Endothelial cell of umbilical vein (primary cell): Measurements from ENCODE around the gene XXYLT1. TPM values are rescaled to one million over a fixed set of nuclear protein-coding genes. Genes with fewer than 3 reads are reported as not detected.

Source experiments
- BruUV-seq: library from RNA; stranded (reverse); fragments of 400-500 nt; replicated peaks from 2 replicates; lab custom pipeline; 2021; lab: Mats Ljungman, UMichigan
- CTCF ChIA-PET: fragments of 300-600, 350-600 bp; sonication (Branson Sonifier 250); formaldehyde crosslinking; loops from one replicate; lab custom pipeline; 2021; ENCODE audit warnings: antibody characterized with exemption, inconsistent platforms; lab: Charles Lee
- POLR2A ChIA-PET: fragments of 300-600, 350-600 bp; sonication (Branson Sonifier 250); formaldehyde crosslinking; loops from one replicate; lab custom pipeline; 2021; ENCODE audit warnings: antibody characterized with exemption, inconsistent platforms; lab: Charles Lee
- DNase-seq: peaks from one replicate; pipeline ENCODE4 v3.0.0-alpha.2; 2011; ENCODE audit warnings: low read depth, low spot score
- FAIRE-seq: peaks from 2 replicates; lab custom pipeline; 2011; peaks lifted over from hg19 to GRCh38; lab: Jason Lieb, UNC
- H2AFZ ChIP-seq: 2 replicates; pipeline ENCODE4 v1.6.0; 2012; ENCODE audit warnings: low read depth, low read length, control low read depth, inconsistent platforms
- H3K27ac ChIP-seq: 2 replicates; pipeline ENCODE4 v1.5.1; 2011; ENCODE audit warnings: low read depth, mild to moderate bottlenecking, control low read depth, low read length, moderate library complexity; ENCODE audit not compliant: insufficient read depth
- H3K27me3 ChIP-seq, 2 experiments: 2 replicates each; pipeline versions ENCODE4 v1.6.0 to v1.6.1; 2011; ENCODE audit warnings: low read length in 2 of 2, mixed read lengths in 1 of 2; ENCODE audit not compliant: control insufficient read depth in 2 of 2, insufficient read depth in 2 of 2
- H3K36me3 ChIP-seq, 2 experiments: 2 replicates in 1 of 2; 3 replicates in 1 of 2; pipeline ENCODE4 v1.5.1; 2011; ENCODE audit warnings: low read length in 2 of 2, mild to moderate bottlenecking in 1 of 2, moderate library complexity in 1 of 2; ENCODE audit not compliant: control insufficient read depth in 2 of 2, insufficient read depth in 2 of 2; ENCODE audit errors: extremely low read depth in 1 of 2
- H3K4me1 ChIP-seq: 3 replicates; pipeline ENCODE4 v1.5.1; 2011; ENCODE audit warnings: mild to moderate bottlenecking, low read length; ENCODE audit not compliant: control insufficient read depth, insufficient read depth; ENCODE audit errors: extremely low read depth
- H3K4me2 ChIP-seq: 2 replicates; pipeline ENCODE4 v1.6.1; 2011; ENCODE audit warnings: low read length, control low read depth, mixed read lengths; ENCODE audit not compliant: insufficient read depth
- H3K4me3 ChIP-seq, 3 experiments: fragments of 200-600 bp in 1 of 3; sonication (generic), shearing (Covaris generic) in 1 of 3; replicated peaks in 1 of 3; 2 replicates each; pipeline ENCODE4 v1.5.1; 2011 to 2016; ENCODE audit warnings: control low read depth in 3 of 3, low read length in 3 of 3, mild to moderate bottlenecking in 2 of 3, inconsistent platforms in 1 of 3, low read depth in 1 of 3, moderate library complexity in 1 of 3; ENCODE audit not compliant: insufficient read depth in 1 of 3
- H3K79me2 ChIP-seq: 2 replicates; pipeline ENCODE4 v1.6.0; 2012; ENCODE audit warnings: low read length, inconsistent platforms; ENCODE audit not compliant: control insufficient read depth, insufficient read depth
- H3K9ac ChIP-seq: replicated peaks from 2 replicates; pipeline ENCODE3; 2011; ENCODE audit warnings: low read length, control low read depth; ENCODE audit not compliant: insufficient read depth; ENCODE audit errors: extremely low read depth
- H3K9me1 ChIP-seq: replicated peaks from 3 replicates; pipeline ENCODE4 v1.6.0; 2011; ENCODE audit warnings: mild to moderate bottlenecking, low read length; ENCODE audit not compliant: control insufficient read depth, insufficient read depth; ENCODE audit errors: extremely low read depth
- H3K9me3 ChIP-seq: replicated peaks from 2 replicates; pipeline ENCODE4 v1.5.1; 2012; ENCODE audit warnings: low read length, inconsistent platforms; ENCODE audit not compliant: control insufficient read depth, insufficient read depth
- H4K20me1 ChIP-seq: replicated peaks from 2 replicates; pipeline ENCODE3; 2011; ENCODE audit warnings: mild to moderate bottlenecking, low read length; ENCODE audit not compliant: control insufficient read depth, insufficient read depth; ENCODE audit errors: extremely low read depth
- EZH2 ChIP-seq: IDR thresholded peaks from 2 replicates; pipeline ENCODE4 v1.6.1; 2012; ENCODE audit warnings: borderline replicate concordance, low read depth, mild to moderate bottlenecking, moderate library complexity, low read length, inconsistent platforms; ENCODE audit not compliant: severe bottlenecking
- FOS ChIP-seq: IDR thresholded peaks from 2 replicates; pipeline ENCODE4 v1.6.1; 2011; ENCODE audit warnings: mild to moderate bottlenecking, low read length, moderate library complexity, borderline replicate concordance; ENCODE audit not compliant: insufficient read depth
- GATA2 ChIP-seq: IDR thresholded peaks from 2 replicates; pipeline ENCODE4 v1.7.0; 2011; ENCODE audit warnings: low read depth, mild to moderate bottlenecking, moderate library complexity, mixed read lengths, low read length; ENCODE audit not compliant: insufficient read length, insufficient read depth
- JUN ChIP-seq: IDR thresholded peaks from 2 replicates; pipeline ENCODE4 v1.6.1; 2011; ENCODE audit warnings: borderline replicate concordance, low read depth; ENCODE audit not compliant: insufficient read length, insufficient read depth
- MYC ChIP-seq: IDR thresholded peaks from one replicate; pipeline ENCODE4 v1.6.1; 2011; ENCODE audit warnings: mild to moderate bottlenecking, low read depth, low read length
- POLR2A ChIP-seq: IDR thresholded peaks from 2 replicates; pipeline ENCODE4 v1.6.1; 2012; ENCODE audit warnings: low read depth, mild to moderate bottlenecking, control low read depth, low read length
- POLR2AphosphoS5 ChIP-seq: IDR thresholded peaks from 2 replicates; pipeline ENCODE4 v1.6.1; 2012; ENCODE audit warnings: low read depth, mild to moderate bottlenecking, control low read depth, low read length, moderate library complexity; ENCODE audit not compliant: insufficient read depth
- dilution Hi-C: fragments of 300-500 bp; cut with MboI; formaldehyde crosslinking; loops from one replicate; pipeline ENCODE4 v1.15.0; 2019; ENCODE audit warnings: low sequenced_read_pairs; ENCODE audit not compliant: extremely low pct_ligation_motif_present
- intact Hi-C: fragments of 100-400 bp; cut with micrococcal nuclease; formaldehyde crosslinking; loops from one replicate; pipeline ENCODE4 v1.10.0; 2022
- polyA plus RNA-seq, 4 experiments: library from polyadenylated mRNA; depleted of rRNA in 3 of 4; stranded (reverse) in 3 of 4; unstranded in 1 of 4; fragments of >200 nt; gene quantifications; 2 replicates each; pipeline versions ENCODE4 v1.2.1 to v1.2.3, GENCODE V29; 2011 to 2012; ENCODE audit warnings: missing spikeins in 1 of 4
- total RNA-seq: library from RNA; stranded (reverse); gene quantifications from 2 replicates; pipeline ENCODE4 v1.2.3, GENCODE V29; 2021
- TF ChIP-seq, protein P1 (sequence below): IDR thresholded peaks from 2 replicates; pipeline ENCODE4 v1.6.1; 2011; ENCODE audit not compliant: insufficient read depth, insufficient read length
- TF ChIP-seq, protein P2 (sequence below), 2 donors: IDR thresholded peaks; 1 replicate in 1 of 2; 2 replicates in 1 of 2; pipeline ENCODE4 v1.5.1; 2011; ENCODE audit warnings: low read length in 2 of 2, mild to moderate bottlenecking in 2 of 2, moderate library complexity in 2 of 2, control low read depth in 1 of 2, inconsistent platforms in 1 of 2, low read depth in 1 of 2; ENCODE audit not compliant: insufficient read depth in 1 of 2; ENCODE audit errors: extremely low read depth in 1 of 2

The XXYLT1 gene
- total and polyA plus RNA-seq, 2 donors (not counting 3 experiments of a cell fraction or from before 2014, with no cell fraction given): 54.4 to 78.1 TPM

DNA sequence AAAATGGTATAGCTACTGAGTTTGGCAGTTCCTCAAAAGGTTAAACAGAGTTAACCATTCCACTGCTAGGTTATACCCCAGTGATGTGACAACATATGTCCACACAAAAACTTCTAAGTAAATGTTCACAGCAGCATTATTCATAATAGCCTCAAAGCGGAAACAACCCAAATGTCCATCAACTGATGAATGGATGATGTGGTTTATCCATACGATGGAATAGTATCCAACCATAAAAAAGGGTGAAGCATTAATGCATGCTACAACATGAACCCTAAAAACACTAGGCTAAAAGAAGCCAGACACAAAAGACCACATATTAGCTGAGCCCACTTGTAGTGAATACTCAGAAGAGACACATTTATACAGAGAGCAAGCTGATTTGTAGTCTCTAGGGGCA, 9.0 kb downstream of the XXYLT1 start:
- H3K79me2 ChIP-seq: peaks cover 70% of the 10 kb centered on the region
- no peaks in the 10 kb centered on the region for H3K27me3 ChIP-seq
- peak overlapping the region; percentile 81 for H3K4me2 ChIP-seq
- peaks cover 0 to 8% of the 10 kb centered on the region in 2 experiments for H3K36me3 ChIP-seq
- no peaks in the 10 kb centered on the region for H4K20me1 ChIP-seq
- no peaks in the 10 kb centered on the region for H3K9me3 ChIP-seq
- FAIRE-seq (no peak), DNase-seq (no peak)
- peaks cover 56% of the 10 kb centered on the region for H3K4me1 ChIP-seq
- TF ChIP-seq POLR2A: no peak
- no peak for TF ChIP-seq JUN
- TF ChIP-seq EZH2: no peak
- no peak for TF ChIP-seq GATA2
- no peak for TF ChIP-seq FOS
- TF ChIP-seq POLR2AphosphoS5: no peak
- TF ChIP-seq, protein P1, sequence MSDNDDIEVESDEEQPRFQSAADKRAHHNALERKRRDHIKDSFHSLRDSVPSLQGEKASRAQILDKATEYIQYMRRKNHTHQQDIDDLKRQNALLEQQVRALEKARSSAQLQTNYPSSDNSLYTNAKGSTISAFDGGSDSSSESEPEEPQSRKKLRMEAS: no peak
- TF ChIP-seq, protein P2, sequence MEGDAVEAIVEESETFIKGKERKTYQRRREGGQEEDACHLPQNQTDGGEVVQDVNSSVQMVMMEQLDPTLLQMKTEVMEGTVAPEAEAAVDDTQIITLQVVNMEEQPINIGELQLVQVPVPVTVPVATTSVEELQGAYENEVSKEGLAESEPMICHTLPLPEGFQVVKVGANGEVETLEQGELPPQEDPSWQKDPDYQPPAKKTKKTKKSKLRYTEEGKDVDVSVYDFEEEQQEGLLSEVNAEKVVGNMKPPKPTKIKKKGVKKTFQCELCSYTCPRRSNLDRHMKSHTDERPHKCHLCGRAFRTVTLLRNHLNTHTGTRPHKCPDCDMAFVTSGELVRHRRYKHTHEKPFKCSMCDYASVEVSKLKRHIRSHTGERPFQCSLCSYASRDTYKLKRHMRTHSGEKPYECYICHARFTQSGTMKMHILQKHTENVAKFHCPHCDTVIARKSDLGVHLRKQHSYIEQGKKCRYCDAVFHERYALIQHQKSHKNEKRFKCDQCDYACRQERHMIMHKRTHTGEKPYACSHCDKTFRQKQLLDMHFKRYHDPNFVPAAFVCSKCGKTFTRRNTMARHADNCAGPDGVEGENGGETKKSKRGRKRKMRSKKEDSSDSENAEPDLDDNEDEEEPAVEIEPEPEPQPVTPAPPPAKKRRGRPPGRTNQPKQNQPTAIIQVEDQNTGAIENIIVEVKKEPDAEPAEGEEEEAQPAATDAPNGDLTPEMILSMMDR (IDR thresholded peaks at IDR 0.05; ENCODE audit: extremely low read depth in 1 of 2, insufficient read depth in 1 of 2, low read depth in 1 of 2, low read length in 2 of 2): no peak
- TF ChIP-seq MYC: no peak
- no peaks in the 10 kb centered on the region for H3K9me1 ChIP-seq
- H3K27ac ChIP-seq: no peak overlapping the region
- no peak overlapping the region for H3K9ac ChIP-seq
- H2AFZ ChIP-seq: no peak overlapping the region
- BruUV-seq: no TSS peak
- intact Hi-C loops (loop anchor here (2.0 to 5.0 kb wide), 2 partner anchors 380 to 493 kb away; no protein-coding TSS in a partner anchor), dilution Hi-C loops (no loop called here)
- POLR2A ChIA-PET: no interaction called here
- H3K4me3 ChIP-seq: no peak overlapping the region
- CTCF ChIA-PET: interaction anchor here (3.7 to 3.9 kb wide), 2 partner anchors 9 to 579 kb away, joined by 38 to 46 read pairs; partner anchors contain the start of gene XXYLT1
